ENCODE measurements around the gene MAEL.

DNA sequence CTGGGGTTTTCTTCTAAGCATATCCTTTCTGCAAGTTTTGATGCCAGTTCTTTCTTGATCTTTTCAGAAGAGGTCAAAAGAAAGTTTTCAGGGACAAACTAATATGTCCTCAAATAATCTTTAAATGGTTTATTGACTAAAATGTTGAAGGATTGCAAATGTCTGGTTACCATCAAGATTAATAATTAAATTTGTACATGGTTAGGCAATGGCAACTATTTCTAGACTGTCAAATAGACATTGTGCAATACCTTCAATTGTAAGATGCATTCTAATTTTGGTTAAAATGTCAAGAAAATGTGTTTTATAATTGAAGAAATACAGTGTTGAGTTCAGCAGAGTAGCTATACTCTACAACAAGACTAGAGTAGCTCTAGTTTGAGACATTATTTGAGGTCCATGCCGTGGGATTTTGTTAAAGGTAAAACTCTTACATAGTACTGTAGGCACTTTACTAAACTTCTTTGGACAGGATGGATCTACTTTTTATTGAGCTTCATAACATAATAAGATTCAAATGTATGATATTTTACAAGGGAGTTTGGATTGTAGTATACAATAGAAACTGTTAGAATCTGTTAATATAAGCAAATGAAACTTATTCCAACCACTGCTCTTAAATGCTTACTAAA lies 22.6 kb downstream of the MAEL start:
- TF ChIP-seq CTCF (IDR thresholded peaks at IDR 0.05) (no peak), EP300 (IDR thresholded peaks at IDR 0.05; ENCODE audit: low read depth) (no peak)
